Skin epidermis (tissue), 12 donors: ENCODE measurements around the gene OCSTAMP.

Source experiments
- H3K27ac ChIP-seq, 21 experiments: fragments of 200-600 bp; sonication (generic) in 11 of 21; one replicate each; pipeline ENCODE4 v1.5.0; 2020; ENCODE audit warnings: mild to moderate bottlenecking in 3 of 21, inconsistent platforms in 2 of 21, moderate library complexity in 2 of 21
- H3K4me3 ChIP-seq, 7 experiments: fragments of 200-600 bp; sonication (generic) in 2 of 7; one replicate each; pipeline ENCODE4 v1.5.0; 2020; ENCODE audit warnings: inconsistent platforms in 2 of 7, mild to moderate bottlenecking in 2 of 7, moderate library complexity in 1 of 7

Gene OCSTAMP

GRCh38 chr20:46573788-46574584, 23.5 kb upstream of the OCSTAMP start:
- no peak overlapping the region for H3K4me3 ChIP-seq

GRCh38 chr20:46573234-46573633, 22.8 kb upstream of the OCSTAMP start:
- no peak overlapping the region for H3K4me3 ChIP-seq
- H3K27ac ChIP-seq: no peak overlapping the region

More at GRCh38 chr20:46573788-46574584, 23.5 kb upstream of the OCSTAMP start:
- H3K27ac ChIP-seq: no peak overlapping the region

- H3K27ac ChIP-seq: no peak overlapping the region
- no peak overlapping the region for H3K4me3 ChIP-seq
These were observed 22.3 kb upstream of the OCSTAMP start for GRCh38 chr20:46572790-46573189.

- no peak overlapping the region for H3K4me3 ChIP-seq
These were observed 21.7 kb upstream of the OCSTAMP start for GRCh38 chr20:46572153-46572552.

GRCh38 chr20:46571418-46571817, 21.0 kb upstream of the OCSTAMP start:
- no peak overlapping the region for H3K4me3 ChIP-seq
- no peak overlapping the region for H3K27ac ChIP-seq

More at GRCh38 chr20:46572153-46572552, 21.7 kb upstream of the OCSTAMP start:
- H3K27ac ChIP-seq: no peak overlapping the region

GRCh38 chr20:46570956-46571355, 20.5 kb upstream of the OCSTAMP start:
- no peak overlapping the region for H3K4me3 ChIP-seq
- H3K27ac ChIP-seq: no peak overlapping the region

GRCh38 chr20:46569961-46570360, 19.5 kb upstream of the OCSTAMP start:
- no peak overlapping the region for H3K27ac ChIP-seq

GRCh38 chr20:46568570-46569129, 18.2 kb upstream of the OCSTAMP start:
- H3K27ac ChIP-seq: no peak overlapping the region
- H3K4me3 ChIP-seq: no peak overlapping the region

More at GRCh38 chr20:46569961-46570360, 19.5 kb upstream of the OCSTAMP start:
- no peak overlapping the region for H3K4me3 ChIP-seq

GRCh38 chr20:46566125-46566524, 15.7 kb upstream of the OCSTAMP start:
- Histone ChIP-seq H3K27ac (no peak overlapping the region), H3K4me3 (no peak overlapping the region)

GRCh38 chr20:46564241-46564957, 13.9 kb upstream of the OCSTAMP start:
- no peak overlapping the region for H3K4me3 ChIP-seq
- no peak overlapping the region for H3K27ac ChIP-seq

GRCh38 chr20:46563860-46564221, 13.4 kb upstream of the OCSTAMP start:
- H3K27ac ChIP-seq: no peak overlapping the region
- no peak overlapping the region for H3K4me3 ChIP-seq

GRCh38 chr20:46563170-46563859, 12.9 kb upstream of the OCSTAMP start:
- Histone ChIP-seq H3K4me3 (no peak overlapping the region), H3K27ac (peak overlapping the region in 6 of 21 experiments; percentile 6 to 59 (median 36))

- Histone ChIP-seq H3K27ac (peak overlapping the region in 7 of 21 experiments; percentile 2 to 59 (median 35)), H3K4me3 (peak overlapping the region in 5 of 7 experiments; percentile 2 to 13 (median 5))
These were observed 12.1 kb upstream of the OCSTAMP start for GRCh38 chr20:46562373-46563169.

GRCh38 chr20:46562009-46562372, 11.5 kb upstream of the OCSTAMP start:
- peak overlapping the region in 2 of 21 experiments; percentile 2 to 6 for H3K27ac ChIP-seq
- H3K4me3 ChIP-seq: peak overlapping the region in 3 of 7 experiments; percentile 2 to 7 (median 2)

- H3K4me3 ChIP-seq: no peak overlapping the region
- H3K27ac ChIP-seq: no peak overlapping the region
These were observed 9.4 kb upstream of the OCSTAMP start for GRCh38 chr20:46559685-46560440.

- peak overlapping the region in 1 of 21 experiments; percentile 3 for H3K27ac ChIP-seq
- H3K4me3 ChIP-seq: no peak overlapping the region
These were observed 8.5 kb upstream of the OCSTAMP start for GRCh38 chr20:46559001-46559400.

- Histone ChIP-seq H3K27ac (peak overlapping the region in 1 of 21 experiments; percentile 3), H3K4me3 (no peak overlapping the region)
These were observed 8.1 kb upstream of the OCSTAMP start for GRCh38 chr20:46558511-46558959.

- no peak overlapping the region for H3K4me3 ChIP-seq
- no peak overlapping the region for H3K27ac ChIP-seq
These were observed 6.9 kb upstream of the OCSTAMP start for GRCh38 chr20:46557231-46557956.
